Gastroesophageal sphincter (tissue), 4 donors: Measurements from ENCODE around the gene NAA11. TPM values are rescaled to one million over a fixed set of nuclear protein-coding genes. Genes with fewer than 3 reads are reported as not detected.

Source experiments
- ATAC-seq: fragments of 150-250 bp; one replicate; pipeline ENCODE4 v1.9.1; 2016; ENCODE audit warnings: mild to moderate bottlenecking, moderate library complexity
- H3K27ac ChIP-seq, 4 donors: fragments of 200-600 bp; sonication (generic) in 3 of 4; 1 replicate in 3 of 4; 2 replicates in 1 of 4; pipeline ENCODE4 v1.5.1; 2016 to 2019
- H3K27me3 ChIP-seq: fragments of 200-600 bp; sonication (generic); one replicate; pipeline ENCODE4 v1.5.1; 2019
- H3K36me3 ChIP-seq, 2 donors: fragments of 200-600 bp; sonication (generic); one replicate each; pipeline ENCODE4 v1.5.1; 2019; ENCODE audit warnings: control low read depth in 1 of 2
- H3K4me1 ChIP-seq, 3 donors: fragments of 200-600 bp; sonication (generic); 1 replicate in 2 of 3; 2 replicates in 1 of 3; pipeline ENCODE4 v1.5.1; 2016 to 2019; ENCODE audit warnings: control low read depth in 2 of 3
- H3K4me3 ChIP-seq, 2 donors: fragments of 200-600 bp; sonication (generic); one replicate each; pipeline ENCODE4 v1.5.1; 2019; ENCODE audit warnings: mild to moderate bottlenecking in 1 of 2, moderate library complexity in 1 of 2
- H3K9me3 ChIP-seq, 3 donors: fragments of 200-600 bp; sonication (generic); one replicate each; pipeline ENCODE4 v1.5.1; 2017 to 2019; ENCODE audit warnings: control low read depth in 2 of 3
- CTCF ChIP-seq, 4 experiments: fragments of 200-600 bp in 2 of 4; fragments of 450-650 bp in 2 of 4; sonication (generic) in 1 of 4; IDR thresholded peaks; one replicate each; pipeline ENCODE4 v1.5.1; 2017 to 2019; ENCODE audit warnings: antibody characterized with exemption in 4 of 4, mild to moderate bottlenecking in 2 of 4, moderate library complexity in 2 of 4
- EP300 ChIP-seq: sonication (generic); formaldehyde crosslinking; IDR thresholded peaks from one replicate; pipeline ENCODE4 v1.6.1; 2017; ENCODE audit warnings: antibody characterized with exemption, mild to moderate bottlenecking
- POLR2A ChIP-seq, 2 donors: fragments of 450-650 bp; IDR thresholded peaks; one replicate each; pipeline ENCODE4 v1.6.1; 2017; ENCODE audit warnings: antibody characterized with exemption in 2 of 2, mild to moderate bottlenecking in 2 of 2, moderate library complexity in 1 of 2
- POLR2AphosphoS5 ChIP-seq: sonication (generic); formaldehyde crosslinking; IDR thresholded peaks from one replicate; pipeline ENCODE4 v1.6.1; 2017; ENCODE audit warnings: antibody characterized with exemption
- WGBS, 2 donors: methylation state at CpG; one replicate each; pipeline ENCODE4 v1.1.5; 2018; ENCODE audit warnings: low coverage in 1 of 2; 5-methylcytosine and 5-hydroxymethylcytosine counted together
- total RNA-seq, 4 donors: library from RNA; depleted of rRNA; stranded (reverse); fragments of >200 nt; gene quantifications; one replicate each; pipeline ENCODE4 v1.1.0, GENCODE V29; 2016

NAA11 gene
- total RNA-seq, 4 donors from 2014 or later: not detected

DNA sequence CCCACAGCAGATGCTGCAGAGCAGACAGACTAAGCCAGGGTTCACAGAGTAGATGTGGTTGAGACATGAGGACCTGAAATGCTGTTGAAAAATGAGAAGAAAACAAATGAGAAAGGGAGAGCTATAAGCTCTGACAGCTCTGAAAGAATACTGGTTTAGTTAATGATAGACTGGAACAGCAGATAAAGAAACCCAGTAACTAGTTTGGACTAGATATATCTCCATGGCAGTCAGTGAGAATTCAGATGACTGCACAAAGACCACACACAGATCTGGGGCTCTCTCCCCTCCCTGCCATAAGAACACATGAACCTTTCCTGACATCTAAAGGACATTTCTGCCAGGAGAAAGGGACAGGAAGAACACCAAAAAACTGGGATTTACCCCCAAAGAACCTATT, 8.2 kb downstream of the NAA11 start:
- H3K27me3 ChIP-seq: no peaks in the 10 kb centered on the region
- no peaks in the 10 kb centered on the region for H3K36me3 ChIP-seq
- ATAC-seq: no peak
- H3K9me3 ChIP-seq: no peaks in the 10 kb centered on the region
- no peak overlapping the region for H3K4me3 ChIP-seq
- peaks cover 0 to 2% (median 0%) of the 10 kb centered on the region in 3 donors for H3K4me1 ChIP-seq
- no peak overlapping the region for H3K27ac ChIP-seq
- TF ChIP-seq CTCF (IDR thresholded peaks at IDR 0.05): no peak

- TF ChIP-seq CTCF (IDR thresholded peaks at IDR 0.05) (no peak), POLR2A (IDR thresholded peaks at IDR 0.05) (no peak), POLR2AphosphoS5 (no peak), EP300 (no peak)
- Histone ChIP-seq H3K36me3 (no peaks in the 10 kb centered on the region), H3K9me3 (no peaks in the 10 kb centered on the region), H3K4me1 (no peaks in the 10 kb centered on the region), H3K4me3 (no peak overlapping the region), H3K27ac (no peak overlapping the region), H3K27me3 (no peaks in the 10 kb centered on the region)
- WGBS, 2 donors: 63 to 71% methylated on average over 2 of the region's 2 CpGs
- ATAC-seq: no peak
These were observed 10.0 kb downstream of the NAA11 start for GRCh38 chr4:79315891-79316290.

- H3K4me3 ChIP-seq: no peak overlapping the region
- TF ChIP-seq CTCF (IDR thresholded peaks at IDR 0.05) (no peak), POLR2AphosphoS5 (no peak)
- no peaks in the 10 kb centered on the region for H3K4me1 ChIP-seq
- no peak overlapping the region for H3K27ac ChIP-seq
- 100% methylated on average over 1 of the region's 1 CpG for WGBS, 2 donors
- no peaks in the 10 kb centered on the region for H3K27me3 ChIP-seq
- H3K36me3 ChIP-seq: no peaks in the 10 kb centered on the region
- no peak for ATAC-seq
- H3K9me3 ChIP-seq: no peaks in the 10 kb centered on the region
These were observed 14.6 kb downstream of the NAA11 start for GRCh38 chr4:79311279-79311678.

DNA sequence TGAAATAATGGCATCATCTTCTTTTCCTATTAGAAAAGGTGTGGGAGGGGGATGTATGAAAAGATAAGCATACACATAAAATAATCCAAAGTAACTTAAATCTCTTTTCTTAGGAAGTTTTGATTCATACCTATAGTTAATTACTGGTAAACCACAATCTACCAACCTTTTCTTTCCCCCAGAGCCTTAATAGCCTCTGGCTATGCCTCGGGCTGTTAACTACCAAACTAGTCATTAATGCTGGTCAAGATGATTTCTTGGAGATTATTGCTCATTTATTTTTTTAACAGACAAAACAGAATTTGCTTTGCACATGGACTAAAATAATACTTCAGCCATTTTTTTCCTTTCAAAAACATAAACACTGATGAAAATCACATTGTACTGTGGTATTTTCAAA, 16.9 kb downstream of the NAA11 start:
- H3K9me3 ChIP-seq: no peaks in the 10 kb centered on the region
- no peak overlapping the region for H3K27ac ChIP-seq
- no peak overlapping the region for H3K4me3 ChIP-seq
- H3K36me3 ChIP-seq: no peaks in the 10 kb centered on the region
- TF ChIP-seq EP300 (no peak), POLR2A (IDR thresholded peaks at IDR 0.05) (no peak)
- WGBS, 2 donors: 79 to 86% methylated on average over 1 of the region's 1 CpG
- H3K27me3 ChIP-seq: no peaks in the 10 kb centered on the region
- H3K4me1 ChIP-seq: no peaks in the 10 kb centered on the region
- no peak for ATAC-seq

DNA sequence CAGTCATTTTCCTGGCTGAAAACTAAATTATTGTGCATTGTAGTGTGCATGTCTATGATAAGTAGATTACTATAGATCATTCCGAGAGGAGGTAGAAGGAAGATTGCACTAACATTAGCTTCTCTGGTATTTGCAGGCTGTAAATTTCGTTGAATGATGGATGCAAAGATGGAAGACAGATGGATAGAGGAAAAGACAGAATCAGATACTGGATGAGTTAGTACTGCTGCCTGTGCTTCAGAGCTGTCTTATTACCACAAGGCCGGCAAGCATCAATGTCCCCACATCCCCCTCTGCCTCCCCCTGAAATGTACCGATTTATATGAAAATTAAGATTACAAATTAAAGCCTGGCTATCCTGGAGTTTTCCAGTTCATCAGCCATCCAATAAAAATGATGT, 17.7 kb downstream of the NAA11 start:
- Histone ChIP-seq H3K9me3 (no peaks in the 10 kb centered on the region), H3K36me3 (no peaks in the 10 kb centered on the region), H3K4me1 (no peaks in the 10 kb centered on the region), H3K4me3 (no peak overlapping the region), H3K27me3 (no peaks in the 10 kb centered on the region), H3K27ac (no peak overlapping the region)
- TF ChIP-seq CTCF (IDR thresholded peaks at IDR 0.05) (no peak), EP300 (no peak), POLR2A (IDR thresholded peaks at IDR 0.05) (no peak), POLR2AphosphoS5 (no peak)
- ATAC-seq: no peak
- 84 to 100% methylated on average over 3 to 4 of the region's 4 CpGs for WGBS, 2 donors

DNA sequence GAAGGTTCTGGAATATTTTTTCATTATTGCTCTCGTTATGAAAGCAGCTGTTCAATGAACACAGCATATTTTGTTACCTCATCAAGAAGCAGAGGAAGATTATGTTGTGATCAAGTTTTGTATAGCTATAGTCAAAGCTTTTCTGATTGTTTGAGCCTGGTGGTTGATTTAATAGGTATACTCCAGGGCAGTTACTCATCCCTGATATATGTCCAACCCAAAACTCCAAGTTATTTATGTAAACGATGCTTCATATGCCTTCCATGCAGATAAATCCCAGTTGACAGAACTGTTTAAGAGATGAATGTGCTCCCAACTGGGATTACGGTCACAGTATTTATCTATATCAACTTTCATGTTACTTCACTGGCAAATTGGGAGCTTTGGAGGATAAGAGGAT, 19.1 kb downstream of the NAA11 start:
- TF ChIP-seq POLR2AphosphoS5 (no peak), POLR2A (IDR thresholded peaks at IDR 0.05) (no peak), EP300 (no peak), CTCF (IDR thresholded peaks at IDR 0.05) (no peak)
- ATAC-seq: no peak
- H3K4me1 ChIP-seq: no peaks in the 10 kb centered on the region
- no peak overlapping the region for H3K27ac ChIP-seq
- H3K36me3 ChIP-seq: no peaks in the 10 kb centered on the region
- no peaks in the 10 kb centered on the region for H3K9me3 ChIP-seq
- no peak overlapping the region for H3K4me3 ChIP-seq
- H3K27me3 ChIP-seq: no peaks in the 10 kb centered on the region
- WGBS, 2 donors: 83 to 89% methylated on average over 3 of the region's 3 CpGs
